HepG2 (cell line): ENCODE measurements around the gene FYTTD1. TPM values are rescaled to one million over a fixed set of nuclear protein-coding genes. Genes with fewer than 3 reads are reported as not detected.

Source experiments
- ATF5 ChIP-seq: sonication (generic); formaldehyde crosslinking; IDR thresholded peaks from 2 replicates; pipeline ENCODE4 v1.4.0; 2020; ENCODE audit warnings: mild to moderate bottlenecking, low read depth, missing genetic modification reagents
- FOXK2 ChIP-seq: fragments of 450-650 bp; IDR thresholded peaks from 2 replicates; pipeline ENCODE4 v1.6.1; 2016
- HDAC1 ChIP-seq: sonication (generic); formaldehyde crosslinking; IDR thresholded peaks from 2 replicates; pipeline ENCODE4 v1.5.1; 2020; ENCODE audit warnings: mild to moderate bottlenecking, missing genetic modification reagents
- HNRNPK ChIP-seq: fragments of 200-400 bp; formaldehyde crosslinking; IDR thresholded peaks from 2 replicates; pipeline ENCODE4 v1.6.1; 2018; ENCODE audit warnings: low read length, low read depth, moderate library complexity, mild to moderate bottlenecking; ENCODE audit not compliant: poor library complexity, severe bottlenecking
- NFE2L2 ChIP-seq: fragments of 150-350 bp; IDR thresholded peaks from 2 replicates; pipeline ENCODE4 v1.6.1; 2014; ENCODE audit warnings: low read length
- NKX3-1 ChIP-seq: sonication (generic); formaldehyde crosslinking; IDR thresholded peaks from 2 replicates; pipeline ENCODE4 v1.5.0; 2020; ENCODE audit warnings: missing genetic modification reagents
- RARG ChIP-seq: sonication (generic); formaldehyde crosslinking; IDR thresholded peaks from 2 replicates; pipeline ENCODE4 v1.4.0; 2020; ENCODE audit warnings: low read depth, mild to moderate bottlenecking, missing genetic modification reagents
- TCF7L2 ChIP-seq: IDR thresholded peaks from 2 replicates; pipeline ENCODE4 v1.6.1; 2011; ENCODE audit warnings: mild to moderate bottlenecking, low read depth, low read length, moderate library complexity
- ZFP82 ChIP-seq: sonication (generic); formaldehyde crosslinking; IDR thresholded peaks from 2 replicates; pipeline ENCODE4 v1.5.1; 2020; ENCODE audit warnings: mild to moderate bottlenecking, missing genetic modification reagents, borderline replicate concordance
- ZMAT5 ChIP-seq: sonication (generic); formaldehyde crosslinking; IDR thresholded peaks from 2 replicates; pipeline ENCODE4 v1.5.0; 2020; ENCODE audit warnings: mild to moderate bottlenecking, low read depth, missing genetic modification reagents, borderline replicate concordance
- ZNF263 ChIP-seq: sonication (generic); formaldehyde crosslinking; IDR thresholded peaks from 2 replicates; pipeline ENCODE4 v1.4.0; 2020; ENCODE audit warnings: missing genetic modification reagents
- ZNF747 ChIP-seq: sonication (generic); formaldehyde crosslinking; IDR thresholded peaks from 2 replicates; pipeline ENCODE4 v1.8.1; 2023; ENCODE audit warnings: missing genetic modification reagents, mild to moderate bottlenecking, borderline replicate concordance
- polyA plus RNA-seq, 8 experiments: library from polyadenylated mRNA; depleted of rRNA in 3 of 8; stranded (reverse) in 7 of 8; unstranded in 1 of 8; fragments of >200 nt; fragmentation: Illumina TruSeq in 4 of 8; extraction: Trizol in 4 of 8; gene quantifications; 2 replicates each; pipeline versions ENCODE4 v1.2.1 to v1.2.3, GENCODE V29; 2011 to 2016; ENCODE audit warnings: low read depth in 4 of 8, missing spikeins in 1 of 8, mixed read lengths in 1 of 8; ENCODE audit not compliant: insufficient read depth in 1 of 8
- total RNA-seq, 5 experiments: library from RNA; depleted of rRNA; stranded (reverse); fragments of >200 nt; fragmentation: Illumina TruSeq; extraction: Trizol; gene quantifications; 2 replicates each; pipeline ENCODE4 v1.2.3, GENCODE V29; 2016; ENCODE audit warnings: low read depth in 1 of 5
- TF ChIP-seq, protein P1 (sequence below), 2 experiments: fragments of 450-650 bp in 1 of 2; sonication (generic) in 1 of 2; formaldehyde crosslinking in 1 of 2; IDR thresholded peaks; 2 replicates each; pipeline versions ENCODE4 v1.6.1 to v1.8.0; 2016 to 2022; ENCODE audit warnings: antibody characterized with exemption in 1 of 2, mild to moderate bottlenecking in 1 of 2, missing genetic modification reagents in 1 of 2
- TF ChIP-seq, protein P2 (sequence below): sonication (generic); formaldehyde crosslinking; IDR thresholded peaks from 2 replicates; pipeline ENCODE4 v1.4.0; 2020; ENCODE audit warnings: missing genetic modification reagents
- TF ChIP-seq, protein P3 (sequence below): sonication (generic); formaldehyde crosslinking; conservative IDR thresholded peaks from 2 replicates; pipeline ENCODE4 v1.4.0; 2020; ENCODE audit warnings: missing genetic modification reagents

FYTTD1 gene
- total and polyA plus RNA-seq, 2 of the 13 experiments (the other 11 are each of a cell fraction or from before 2014, with no cell fraction given), result 6.5 to 28.8 TPM

- TF ChIP-seq, protein P1, sequence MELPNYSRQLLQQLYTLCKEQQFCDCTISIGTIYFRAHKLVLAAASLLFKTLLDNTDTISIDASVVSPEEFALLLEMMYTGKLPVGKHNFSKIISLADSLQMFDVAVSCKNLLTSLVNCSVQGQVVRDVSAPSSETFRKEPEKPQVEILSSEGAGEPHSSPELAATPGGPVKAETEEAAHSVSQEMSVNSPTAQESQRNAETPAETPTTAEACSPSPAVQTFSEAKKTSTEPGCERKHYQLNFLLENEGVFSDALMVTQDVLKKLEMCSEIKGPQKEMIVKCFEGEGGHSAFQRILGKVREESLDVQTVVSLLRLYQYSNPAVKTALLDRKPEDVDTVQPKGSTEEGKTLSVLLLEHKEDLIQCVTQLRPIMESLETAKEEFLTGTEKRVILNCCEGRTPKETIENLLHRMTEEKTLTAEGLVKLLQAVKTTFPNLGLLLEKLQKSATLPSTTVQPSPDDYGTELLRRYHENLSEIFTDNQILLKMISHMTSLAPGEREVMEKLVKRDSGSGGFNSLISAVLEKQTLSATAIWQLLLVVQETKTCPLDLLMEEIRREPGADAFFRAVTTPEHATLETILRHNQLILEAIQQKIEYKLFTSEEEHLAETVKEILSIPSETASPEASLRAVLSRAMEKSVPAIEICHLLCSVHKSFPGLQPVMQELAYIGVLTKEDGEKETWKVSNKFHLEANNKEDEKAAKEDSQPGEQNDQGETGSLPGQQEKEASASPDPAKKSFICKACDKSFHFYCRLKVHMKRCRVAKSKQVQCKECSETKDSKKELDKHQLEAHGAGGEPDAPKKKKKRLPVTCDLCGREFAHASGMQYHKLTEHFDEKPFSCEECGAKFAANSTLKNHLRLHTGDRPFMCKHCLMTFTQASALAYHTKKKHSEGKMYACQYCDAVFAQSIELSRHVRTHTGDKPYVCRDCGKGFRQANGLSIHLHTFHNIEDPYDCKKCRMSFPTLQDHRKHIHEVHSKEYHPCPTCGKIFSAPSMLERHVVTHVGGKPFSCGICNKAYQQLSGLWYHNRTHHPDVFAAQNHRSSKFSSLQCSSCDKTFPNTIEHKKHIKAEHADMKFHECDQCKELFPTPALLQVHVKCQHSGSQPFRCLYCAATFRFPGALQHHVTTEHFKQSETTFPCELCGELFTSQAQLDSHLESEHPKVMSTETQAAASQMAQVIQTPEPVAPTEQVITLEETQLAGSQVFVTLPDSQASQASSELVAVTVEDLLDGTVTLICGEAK (IDR thresholded peaks at IDR 0.05), result no peak
- TF ChIP-seq, protein P1 (CRISPR knock-in tag; IDR thresholded peaks at IDR 0.05), result no peak
- TF ChIP-seq, protein P2, sequence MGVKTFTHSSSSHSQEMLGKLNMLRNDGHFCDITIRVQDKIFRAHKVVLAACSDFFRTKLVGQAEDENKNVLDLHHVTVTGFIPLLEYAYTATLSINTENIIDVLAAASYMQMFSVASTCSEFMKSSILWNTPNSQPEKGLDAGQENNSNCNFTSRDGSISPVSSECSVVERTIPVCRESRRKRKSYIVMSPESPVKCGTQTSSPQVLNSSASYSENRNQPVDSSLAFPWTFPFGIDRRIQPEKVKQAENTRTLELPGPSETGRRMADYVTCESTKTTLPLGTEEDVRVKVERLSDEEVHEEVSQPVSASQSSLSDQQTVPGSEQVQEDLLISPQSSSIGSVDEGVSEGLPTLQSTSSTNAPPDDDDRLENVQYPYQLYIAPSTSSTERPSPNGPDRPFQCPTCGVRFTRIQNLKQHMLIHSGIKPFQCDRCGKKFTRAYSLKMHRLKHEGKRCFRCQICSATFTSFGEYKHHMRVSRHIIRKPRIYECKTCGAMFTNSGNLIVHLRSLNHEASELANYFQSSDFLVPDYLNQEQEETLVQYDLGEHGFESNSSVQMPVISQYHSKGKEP (CRISPR knock-in tag), result no peak
- no peak for TF ChIP-seq ZFP82 (CRISPR knock-in tag)
- TF ChIP-seq FOXK2, result no peak
- TF ChIP-seq HNRNPK, result no peak
- peak; percentile 95 for TF ChIP-seq ZNF263
- TF ChIP-seq, protein P3, sequence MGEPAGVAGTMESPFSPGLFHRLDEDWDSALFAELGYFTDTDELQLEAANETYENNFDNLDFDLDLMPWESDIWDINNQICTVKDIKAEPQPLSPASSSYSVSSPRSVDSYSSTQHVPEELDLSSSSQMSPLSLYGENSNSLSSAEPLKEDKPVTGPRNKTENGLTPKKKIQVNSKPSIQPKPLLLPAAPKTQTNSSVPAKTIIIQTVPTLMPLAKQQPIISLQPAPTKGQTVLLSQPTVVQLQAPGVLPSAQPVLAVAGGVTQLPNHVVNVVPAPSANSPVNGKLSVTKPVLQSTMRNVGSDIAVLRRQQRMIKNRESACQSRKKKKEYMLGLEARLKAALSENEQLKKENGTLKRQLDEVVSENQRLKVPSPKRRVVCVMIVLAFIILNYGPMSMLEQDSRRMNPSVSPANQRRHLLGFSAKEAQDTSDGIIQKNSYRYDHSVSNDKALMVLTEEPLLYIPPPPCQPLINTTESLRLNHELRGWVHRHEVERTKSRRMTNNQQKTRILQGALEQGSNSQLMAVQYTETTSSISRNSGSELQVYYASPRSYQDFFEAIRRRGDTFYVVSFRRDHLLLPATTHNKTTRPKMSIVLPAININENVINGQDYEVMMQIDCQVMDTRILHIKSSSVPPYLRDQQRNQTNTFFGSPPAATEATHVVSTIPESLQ, result no peak
- TF ChIP-seq RARG (CRISPR knock-in tag), result no peak
- TF ChIP-seq ATF5, result no peak
- TF ChIP-seq HDAC1 (CRISPR knock-in tag), result peak; percentile 47; the same call in 1 of the 2 replicates
- no peak for TF ChIP-seq ZMAT5
- TF ChIP-seq ZNF747 (CRISPR knock-in tag), result no peak
- peak; percentile 88 for TF ChIP-seq NKX3-1 (CRISPR knock-in tag)
- TF ChIP-seq NFE2L2, result no peak
- TF ChIP-seq TCF7L2, result no peak
Measured at GRCh38 chr3:197820550-197821335, 71.1 kb downstream of the FYTTD1 start (continued).
